ENCODE results near the gene SORT1. TPM values are rescaled to one million over a fixed set of nuclear protein-coding genes. Genes with fewer than 3 reads are reported as not detected.
"Not testable (repeated sequence)": the region's sequence is repeated elsewhere in the genome, so short reads cannot be mapped to it uniquely, and the experiment has no call there.

SORT1 gene
- total RNA-seq, 1 donor from 2014 or later = 65.2 TPM

DNA sequence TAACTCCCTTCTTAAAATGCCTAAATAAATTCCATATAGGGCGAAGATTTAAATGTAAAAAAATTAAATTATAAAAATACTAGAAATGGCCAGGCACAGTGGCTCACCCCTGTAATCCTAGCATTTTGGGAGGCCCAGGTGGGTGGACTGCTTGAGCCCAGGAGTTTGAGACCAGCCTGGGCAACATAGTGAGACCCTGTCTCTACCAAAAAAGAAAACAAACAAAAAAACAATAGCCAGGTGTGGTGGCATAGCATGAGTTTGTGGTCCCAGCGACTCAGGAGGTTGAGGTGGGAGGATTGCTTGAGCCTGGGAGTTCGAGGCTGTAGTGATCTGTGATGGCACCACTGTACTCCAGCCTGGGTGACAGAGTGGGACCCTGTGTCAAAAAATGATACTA is 17.8 kb downstream of the SORT1 start:
- no peak for DNase-seq (ENCODE audit: low spot score)

DNA sequence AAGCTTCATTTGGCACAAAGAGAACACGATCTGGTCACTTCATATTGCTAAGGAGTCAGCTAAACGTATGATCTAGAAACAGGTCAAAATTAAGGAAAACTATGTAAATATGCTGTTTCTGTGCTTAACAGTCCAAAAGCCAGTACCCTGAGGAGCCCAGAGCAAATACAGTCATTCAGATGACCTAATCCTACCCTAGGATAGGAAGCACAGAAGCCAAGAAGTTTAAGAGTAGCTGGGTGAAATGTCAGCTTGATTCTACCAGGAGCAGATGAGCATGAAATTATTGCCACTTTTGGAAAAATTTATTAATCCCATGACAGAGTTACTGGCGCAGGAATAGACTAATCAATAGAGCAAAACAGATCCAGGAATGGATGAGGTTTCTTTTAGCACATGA is 18.3 kb downstream of the SORT1 start:
- DNase-seq (ENCODE audit: low spot score) = no peak

- no peak for DNase-seq (ENCODE audit: low spot score)
These were observed 20.0 kb downstream of the SORT1 start for GRCh38 chr1:109377698-109378097.

GRCh38 chr1:109373696-109374095 is 24.0 kb downstream of the SORT1 start:
- not testable (repeated sequence) for DNase-seq (ENCODE audit: low spot score)

GRCh38 chr1:109373126-109373525 is 24.6 kb downstream of the SORT1 start:
- peak; percentile 45 for DNase-seq (ENCODE audit: low spot score)

GRCh38 chr1:109372281-109372680 is 25.4 kb downstream of the SORT1 start:
- DNase-seq (ENCODE audit: low spot score) = no peak

- DNase-seq (ENCODE audit: low spot score) = peak; percentile 67
These were observed 26.4 kb downstream of the SORT1 start for GRCh38 chr1:109371341-109371739.

GRCh38 chr1:109370712-109371340 is 26.9 kb downstream of the SORT1 start:
- DNase-seq (ENCODE audit: low spot score) = peak; percentile 91

DNA sequence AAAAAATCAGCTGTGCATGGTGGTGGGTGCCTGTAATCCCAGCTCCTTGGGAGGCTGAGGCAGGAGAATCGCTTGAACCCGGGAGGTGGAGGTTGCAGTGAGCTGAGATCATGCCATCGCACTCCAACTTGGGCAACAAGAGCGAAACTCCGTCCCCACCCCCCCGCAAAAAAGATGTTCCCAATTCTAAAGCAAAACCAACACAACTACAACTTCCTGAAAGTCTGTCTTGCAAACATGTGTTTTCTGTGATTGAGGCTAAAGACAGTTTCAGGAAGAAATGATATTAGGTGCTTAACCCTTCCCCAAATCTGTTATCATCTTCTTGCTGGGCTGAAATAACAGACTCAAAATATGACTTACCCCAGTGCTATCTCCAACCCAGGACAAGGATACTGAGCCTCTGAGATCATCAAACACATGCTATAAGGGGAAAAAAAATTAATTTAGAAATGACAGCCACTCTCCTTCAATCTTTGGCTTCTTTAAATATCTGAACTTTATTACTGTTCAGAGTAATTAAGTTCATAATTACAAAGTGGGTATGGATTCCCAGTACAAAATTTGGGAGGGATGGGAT is 28.5 kb downstream of the SORT1 start:
- no peak for DNase-seq (ENCODE audit: low spot score)

DNA sequence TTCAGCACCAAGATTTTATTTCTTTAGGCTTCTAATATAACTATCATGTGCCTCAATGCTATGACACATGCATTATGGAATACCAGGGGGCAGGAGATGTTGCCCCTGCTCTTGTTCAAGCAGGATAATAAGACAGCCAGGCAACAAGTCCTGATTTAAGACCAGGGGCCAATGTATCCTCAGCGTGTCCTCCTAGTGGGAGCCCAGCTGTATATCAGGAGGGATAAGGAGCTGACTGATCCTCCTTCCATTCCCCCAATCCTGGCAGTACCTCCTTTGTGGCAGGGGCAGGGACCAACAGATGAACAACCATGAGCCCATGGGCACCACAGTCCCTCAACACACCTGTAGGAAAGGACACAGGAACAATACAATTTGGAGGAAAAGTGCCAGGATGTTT is 29.3 kb downstream of the SORT1 start:
- DNase-seq (ENCODE audit: low spot score) = no peak

- no peak for DNase-seq (ENCODE audit: low spot score)
These were observed 30.1 kb downstream of the SORT1 start for GRCh38 chr1:109367626-109368025.

DNA sequence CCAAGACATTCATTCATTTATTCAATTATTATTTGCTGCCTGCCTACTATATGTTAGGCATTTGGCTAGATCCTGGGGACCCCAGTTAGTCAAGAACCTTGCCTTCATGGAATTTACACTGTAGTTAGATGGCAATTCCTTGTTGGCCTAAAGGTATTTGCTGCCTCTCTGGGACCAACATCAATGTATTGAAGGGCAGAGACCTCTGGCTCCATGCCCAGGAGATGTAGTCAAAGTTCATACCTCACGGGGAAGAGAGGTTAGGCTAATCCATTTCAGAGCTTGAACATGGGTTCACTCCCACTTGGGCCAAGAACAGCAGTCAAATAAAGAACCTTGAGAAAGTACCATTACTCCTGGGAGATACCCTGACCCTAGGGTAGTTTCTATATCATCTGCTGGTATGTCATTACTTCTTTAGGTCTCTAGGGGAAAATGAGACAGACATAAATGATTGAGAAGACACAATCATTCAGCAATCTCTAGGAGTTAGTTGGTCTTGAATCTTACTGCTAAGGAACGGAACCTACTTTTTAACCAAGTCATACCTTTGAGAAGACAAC is 32.0 kb downstream of the SORT1 start:
- no peak for DNase-seq (ENCODE audit: low spot score)

GRCh38 chr1:109361649-109362048 is 36.1 kb downstream of the SORT1 start:
- no peak for DNase-seq (ENCODE audit: low spot score)

DNA sequence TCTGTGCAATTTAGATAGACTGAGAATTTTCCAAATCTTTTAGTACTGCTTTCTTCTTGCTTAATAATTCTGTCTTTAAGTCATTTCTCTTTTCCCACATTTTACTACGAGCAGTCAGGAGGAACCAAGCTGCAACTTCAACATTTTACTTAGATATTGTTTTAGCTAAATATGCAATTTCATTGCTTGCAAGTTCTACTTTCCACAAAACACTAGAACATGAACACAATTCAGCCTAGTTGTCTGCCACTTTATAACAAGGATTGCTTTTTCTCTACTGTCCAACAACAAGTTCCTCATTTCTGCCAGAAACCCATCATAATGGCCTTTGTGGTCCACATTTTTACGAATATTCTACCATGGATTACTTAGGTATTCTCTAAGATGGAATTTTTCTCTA is 36.6 kb downstream of the SORT1 start:
- no peak for DNase-seq (ENCODE audit: low spot score)

- peak; percentile 48 for DNase-seq (ENCODE audit: low spot score)
These were observed 40.1 kb downstream of the SORT1 start for GRCh38 chr1:109357616-109358015.

DNA sequence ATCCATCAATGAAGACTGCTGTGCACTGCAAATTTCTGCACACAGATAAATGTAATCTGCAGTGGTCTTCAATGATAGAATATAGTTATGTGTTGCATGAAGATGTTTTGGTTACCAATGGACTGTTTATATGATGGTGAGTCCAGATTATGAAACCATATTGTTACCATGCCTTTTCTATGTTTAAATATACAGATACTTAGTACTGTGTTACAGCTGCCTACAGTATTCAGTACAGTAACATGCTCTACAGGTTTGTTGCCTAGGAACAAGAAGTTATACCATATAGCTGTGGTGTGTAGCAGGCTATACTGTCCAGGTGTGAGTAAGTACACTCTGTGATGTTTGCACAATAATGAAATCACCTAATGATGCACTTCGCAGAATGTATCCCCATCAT is 40.8 kb downstream of the SORT1 start:
- no peak for DNase-seq (ENCODE audit: low spot score)

DNA sequence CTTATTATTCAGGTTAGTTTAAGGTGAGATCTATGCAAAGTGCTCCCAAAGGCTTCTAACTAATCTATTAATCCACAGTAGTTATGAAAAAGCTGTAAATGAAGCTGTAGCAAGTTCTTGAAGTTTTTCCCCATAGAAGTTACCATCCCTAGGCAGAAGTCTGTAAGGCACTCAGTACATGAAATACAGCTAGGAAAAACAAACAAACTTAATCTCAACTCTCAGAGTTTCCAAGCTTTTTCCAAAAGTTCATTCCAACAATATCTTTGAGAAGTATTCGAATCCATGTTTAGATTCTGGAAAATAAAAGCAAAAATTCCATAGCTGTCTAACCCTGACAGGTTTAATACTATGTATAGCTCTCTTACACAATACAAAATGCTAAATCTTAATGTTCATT is 41.2 kb downstream of the SORT1 start:
- DNase-seq (ENCODE audit: low spot score) = peak; percentile 32

- no peak for DNase-seq (ENCODE audit: low spot score)
These were observed 42.8 kb downstream of the SORT1 start for GRCh38 chr1:109354929-109355328.

DNA sequence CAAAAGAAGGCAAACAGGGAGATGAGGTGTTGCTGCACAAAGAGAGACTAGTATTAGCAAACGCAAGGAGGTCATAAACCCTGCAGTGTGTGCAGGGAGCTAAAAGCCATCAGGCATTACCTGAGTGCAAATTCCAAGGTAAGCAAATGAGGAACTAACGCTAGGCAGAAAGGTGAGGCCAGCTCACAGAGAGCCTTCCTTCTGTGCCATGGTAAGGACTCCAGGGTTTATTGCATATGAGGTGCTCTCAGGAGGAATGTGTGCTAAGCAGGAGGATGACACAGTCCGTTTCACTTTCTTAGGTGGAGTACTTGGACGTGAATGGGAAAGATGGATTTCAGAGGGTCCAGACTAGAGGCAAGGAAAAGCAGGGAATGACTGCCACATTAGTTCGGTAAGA is 46.3 kb downstream of the SORT1 start:
- DNase-seq (ENCODE audit: low spot score) = no peak

DNA sequence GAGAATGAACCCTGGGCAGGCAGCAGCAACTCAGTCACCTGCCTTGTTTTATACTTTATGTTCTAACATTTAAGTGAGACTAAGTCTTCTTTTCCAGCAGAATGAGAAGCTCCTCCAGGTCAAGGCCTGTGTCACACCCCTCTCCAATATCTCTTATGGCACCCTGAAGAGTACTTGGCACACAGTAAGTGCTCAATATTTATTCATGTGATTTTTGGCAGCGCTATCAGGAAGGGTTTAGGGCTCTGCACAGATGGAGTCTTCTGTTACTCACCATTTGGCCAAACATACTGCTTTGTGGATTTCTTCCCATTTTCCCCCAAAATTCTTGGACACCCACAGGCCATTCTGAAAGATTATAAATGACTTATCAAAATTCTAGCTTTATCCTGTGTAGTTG is 47.1 kb downstream of the SORT1 start:
- no peak for DNase-seq (ENCODE audit: low spot score)

DNA sequence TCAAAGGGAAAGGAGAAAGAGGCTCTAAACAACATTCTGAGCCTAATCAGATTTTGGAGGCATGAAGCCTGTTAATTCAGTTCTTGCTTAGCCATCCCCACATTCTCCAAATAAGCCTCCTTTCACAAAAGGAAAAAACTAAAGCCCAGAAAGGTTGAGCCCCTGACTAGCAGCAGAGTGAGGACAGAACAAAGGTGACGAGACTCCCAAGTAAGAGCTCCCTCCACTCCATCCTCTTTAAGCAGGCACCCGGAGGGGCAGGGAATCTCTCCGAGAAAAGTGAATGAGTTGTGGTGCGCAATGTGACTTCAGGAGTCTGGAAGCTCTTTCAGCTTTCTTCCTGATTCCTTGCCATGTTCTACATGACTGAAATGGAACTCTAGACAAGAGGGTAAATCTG is 47.5 kb downstream of the SORT1 start:
- DNase-seq (ENCODE audit: low spot score) = no peak

DNA sequence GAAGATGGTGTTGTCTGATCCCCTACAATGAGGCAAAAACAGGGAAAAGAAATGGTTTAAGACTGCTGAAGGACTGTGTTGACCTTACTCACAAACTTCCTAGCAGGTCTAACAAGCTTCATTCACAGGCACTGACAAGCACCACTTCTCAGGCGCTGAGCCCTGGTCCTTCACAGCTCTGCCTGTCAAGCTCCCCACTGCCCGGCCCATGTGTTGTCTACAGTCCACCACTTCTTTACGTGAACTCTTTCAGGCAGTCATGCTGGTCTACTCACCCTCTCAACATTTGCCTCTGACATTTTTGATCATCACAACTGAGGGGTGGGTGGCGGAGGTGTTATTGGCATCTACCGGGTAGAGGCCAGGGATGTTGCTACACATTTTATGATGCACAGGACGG is 50.2 kb downstream of the SORT1 start:
- DNase-seq (ENCODE audit: low spot score) = no peak
